ENCODE data around the gene CCDC126. TPM values are rescaled to one million over a fixed set of nuclear protein-coding genes. Genes with fewer than 3 reads are reported as not detected.
"Not testable (repeated sequence)": the region's sequence is repeated elsewhere in the genome, so short reads cannot be mapped to it uniquely, and the experiment has no call there.

The CCDC126 gene, protein sequence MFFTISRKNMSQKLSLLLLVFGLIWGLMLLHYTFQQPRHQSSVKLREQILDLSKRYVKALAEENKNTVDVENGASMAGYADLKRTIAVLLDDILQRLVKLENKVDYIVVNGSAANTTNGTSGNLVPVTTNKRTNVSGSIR
- polyA plus RNA-seq (ENCODE audit: insufficient read length in 12 of 12) = 10 to 100 TPM in 1 of 12 donors, 1 to 10 TPM in 10, not detected in 1; 6.3 to 24.0 (median 8.4) TPM
- long read RNA-seq, donor 1, partial matches to known transcripts = 0 of 4 reads
- long read RNA-seq, donor 1, other reads (novel, unspliced or antisense) = 0 of 4 reads
- long read RNA-seq, donor 2, partial matches to known transcripts = 0 of 2 reads
- long read RNA-seq, donor 2, other reads (novel, unspliced or antisense) = 0 of 2 reads
- long read RNA-seq, donor 3, partial matches to known transcripts = 0 of 1 reads
- long read RNA-seq, donor 3, other reads (novel, unspliced or antisense) = 0 of 1 reads
- long read RNA-seq, donor 4 = 0 reads
- long read RNA-seq, donor 5, transcript CCDC126-201 (4 exons, 2,473 nt) = major isoform, 7 of 7 reads
- long read RNA-seq, donor 5, partial matches to known transcripts = 0 of 7 reads
- long read RNA-seq, donor 5, other reads (novel, unspliced or antisense) = 0 of 7 reads
- long read RNA-seq, donor 6, partial matches to known transcripts = 0 of 2 reads
- long read RNA-seq, donor 6, other reads (novel, unspliced or antisense) = 0 of 2 reads
- long read RNA-seq, donor 7, partial matches to known transcripts = 0 of 1 reads
- long read RNA-seq, donor 7, other reads (novel, unspliced or antisense) = 0 of 1 reads
- long read RNA-seq, donor 8, partial matches to known transcripts = 0 of 2 reads
- long read RNA-seq, donor 8, other reads (novel, unspliced or antisense) = 0 of 2 reads
- long read RNA-seq, donor 9 = 0 reads
- long read RNA-seq, donor 10, partial matches to known transcripts = 0 of 1 reads
- long read RNA-seq, donor 10, other reads (novel, unspliced or antisense) = 0 of 1 reads
- long read RNA-seq, donor 11, partial matches to known transcripts = 0 of 3 reads
- long read RNA-seq, donor 11, other reads (novel, unspliced or antisense) = 0 of 3 reads

DNA sequence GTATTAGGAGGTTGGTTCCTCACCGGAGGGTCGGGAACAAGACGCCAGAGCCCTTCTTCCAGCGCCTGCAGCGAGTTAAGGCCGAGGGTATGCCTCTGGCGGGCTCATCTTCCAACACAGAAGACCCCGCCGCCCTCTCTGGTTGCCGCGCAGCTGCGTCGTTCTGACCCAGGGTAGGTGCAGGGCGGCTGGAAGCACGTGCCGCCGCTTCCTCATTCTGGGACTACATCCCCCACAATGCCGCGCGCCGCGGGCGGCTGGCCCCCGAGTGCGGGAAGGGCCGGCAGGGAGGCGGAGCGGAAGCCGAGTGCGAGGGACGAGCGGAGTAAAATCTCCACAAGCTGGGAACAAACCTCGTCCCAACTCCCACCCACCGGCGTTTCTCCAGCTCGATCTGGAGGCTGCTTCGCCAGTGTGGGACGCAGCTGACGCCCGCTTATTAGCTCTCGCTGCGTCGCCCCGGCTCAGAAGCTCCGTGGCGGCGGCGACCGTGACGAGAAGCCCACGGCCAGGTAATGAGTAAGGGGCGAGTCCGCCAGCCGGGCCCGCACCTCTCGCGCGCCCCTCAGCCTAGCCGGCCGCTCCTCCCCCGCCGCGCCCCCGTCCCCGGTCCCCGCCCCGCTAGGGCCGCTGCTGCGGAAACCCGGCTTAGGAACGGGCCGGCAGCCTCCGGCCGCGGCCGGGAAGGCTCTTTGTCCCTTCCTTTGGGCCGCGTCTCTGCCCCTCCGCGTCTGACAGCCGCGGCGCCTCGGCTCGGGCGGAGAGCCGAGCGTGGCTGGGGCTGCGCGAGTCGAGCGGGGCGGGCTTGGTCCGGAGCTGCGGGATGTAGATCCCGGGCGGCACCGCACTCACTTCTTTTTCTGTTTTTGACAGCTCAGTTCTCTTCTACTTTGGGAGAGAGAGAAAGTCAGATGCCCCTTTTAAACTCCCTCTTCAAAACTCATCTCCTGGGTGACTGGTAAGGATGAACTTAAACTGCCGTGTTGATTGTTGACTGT lies at the start of gene CCDC126:
Gene CCDC126, plus strand, starts transcription at position 289 of the 998 bp plus-strand sequence. CDS start 13,934 bp downstream, outside the sequence.
- peak; percentile 94 for DNase-seq

DNA sequence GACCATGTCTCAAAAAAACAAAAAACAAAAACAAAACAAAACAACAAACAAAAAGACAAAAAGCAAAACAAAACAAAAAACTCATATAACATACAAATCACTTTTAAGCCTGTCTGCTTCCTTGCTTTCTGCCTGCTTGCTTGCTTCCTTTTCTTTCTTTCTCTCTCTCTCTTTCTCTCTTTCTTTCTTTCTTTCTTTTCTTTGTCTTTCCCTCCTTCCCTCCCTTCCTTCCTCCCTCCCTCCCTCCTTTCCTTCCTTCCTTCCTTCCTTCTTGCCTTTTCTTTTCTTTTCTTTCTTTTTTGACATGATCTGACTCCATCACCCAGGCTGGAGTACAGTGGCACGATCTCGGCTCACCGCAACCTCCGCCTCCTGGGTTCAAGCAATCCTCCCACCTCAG lies 49.5 kb upstream of the CCDC126 start:
- no peak for DNase-seq

DNA sequence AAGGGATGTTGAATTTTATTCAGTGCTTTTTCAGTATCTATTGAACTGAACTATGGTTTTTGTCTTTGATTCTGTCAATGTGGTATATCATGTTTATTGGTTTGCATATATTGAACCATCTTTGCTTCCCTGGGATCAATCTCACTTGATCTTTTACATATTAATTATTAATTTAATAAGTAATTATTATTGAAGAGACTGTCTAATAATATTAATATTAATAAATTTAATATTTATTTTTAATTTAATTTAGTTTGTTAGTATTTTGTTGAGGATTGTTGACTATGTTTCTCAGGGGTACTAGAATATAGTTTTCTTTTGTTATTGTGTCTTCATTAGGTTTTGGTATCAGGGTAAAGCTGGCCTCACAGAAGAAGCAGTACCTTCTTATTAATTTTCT lies 38.9 kb upstream of the CCDC126 start:
- no peak for DNase-seq

DNA sequence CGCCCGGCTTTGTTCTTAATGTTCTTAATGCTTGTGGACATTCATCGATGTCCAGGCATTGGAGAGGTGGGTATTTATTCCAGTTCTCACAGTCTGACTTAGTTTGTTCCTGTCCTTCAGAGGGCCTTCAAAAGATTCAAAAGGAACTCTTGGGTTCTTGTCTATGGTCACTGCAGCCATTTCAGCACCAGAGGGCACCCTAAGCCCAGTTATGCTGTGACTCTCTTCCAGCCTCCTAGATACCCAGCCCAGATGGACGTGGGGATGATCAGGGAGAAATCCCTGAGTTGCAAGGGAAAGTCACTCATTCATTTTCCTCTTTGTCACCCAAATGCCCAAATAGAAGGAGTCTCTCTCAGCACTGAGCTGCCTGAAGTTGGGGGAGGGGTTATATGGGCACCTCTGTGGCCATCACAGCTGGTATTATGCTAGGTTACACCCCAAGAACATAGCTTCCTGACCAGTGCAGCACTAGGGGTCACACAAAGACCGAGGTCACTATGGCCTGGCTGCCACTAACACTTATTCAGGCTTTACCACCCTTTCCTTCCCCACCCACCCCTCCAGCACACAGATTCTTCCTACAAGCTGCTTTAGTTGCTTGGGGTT lies 26.5 kb upstream of the CCDC126 start:
- DNase-seq = peak; percentile 70

DNA sequence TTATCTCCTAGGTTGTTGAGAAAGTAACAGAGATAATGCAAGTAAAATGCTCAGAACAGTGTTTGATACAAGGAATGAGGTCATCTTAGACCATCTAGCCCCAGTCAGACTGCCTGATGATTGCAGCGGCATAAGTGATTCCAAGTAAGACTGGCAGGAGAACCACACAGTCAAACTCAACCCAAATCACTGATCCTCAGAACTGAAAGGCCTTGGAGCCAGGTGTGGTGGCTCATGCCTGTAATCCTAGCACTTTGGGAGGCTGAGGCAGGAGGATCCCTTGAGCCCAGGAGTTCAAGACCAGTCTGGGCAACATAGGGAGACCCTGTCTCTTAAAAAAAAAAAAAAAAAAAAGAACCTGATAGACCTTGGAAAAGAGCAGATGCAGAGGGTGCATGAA lies 15.2 kb upstream of the CCDC126 start:
- DNase-seq = not testable (repeated sequence)

DNA sequence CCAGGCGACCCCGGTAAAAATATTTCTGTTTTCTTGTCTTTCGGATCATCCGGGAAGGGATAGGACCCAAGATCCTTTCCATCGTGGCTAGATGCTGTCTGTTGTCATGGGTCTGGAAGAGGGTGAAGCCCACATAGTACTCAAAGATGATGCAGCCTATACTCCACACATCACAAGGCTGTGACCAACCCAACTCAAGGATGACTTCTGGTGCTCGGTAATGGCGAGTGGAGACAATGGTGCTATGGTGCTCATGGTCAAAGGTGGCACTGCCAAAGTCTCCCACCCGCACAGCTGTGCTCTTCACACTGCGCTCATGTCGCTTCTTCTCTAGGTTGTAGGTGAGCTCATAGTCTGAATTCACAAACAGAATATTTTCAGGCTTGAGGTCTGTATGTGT lies 11.9 kb upstream of the CCDC126 start:
- DNase-seq = not testable (repeated sequence)

DNA sequence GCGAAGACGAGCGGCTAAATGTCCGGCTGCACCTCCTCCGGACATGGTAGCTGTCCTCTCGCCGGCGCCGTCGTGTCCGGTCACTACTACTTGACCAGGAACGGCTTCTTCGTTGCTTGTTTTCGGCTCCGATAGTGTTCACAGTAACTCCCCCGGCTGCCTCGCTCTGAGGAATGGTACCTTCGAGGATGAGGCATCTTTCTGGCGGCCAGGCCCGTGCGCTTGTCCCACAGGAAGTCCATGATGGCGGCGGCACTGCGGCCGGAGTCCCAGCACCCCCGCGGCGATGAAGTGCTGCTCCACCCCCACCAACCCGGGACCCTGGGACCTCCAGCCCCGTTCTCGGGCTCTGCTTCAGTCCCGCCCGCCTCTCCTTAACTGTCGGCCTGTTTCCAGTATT lies 11.0 kb upstream of the CCDC126 start:
- no peak for DNase-seq

DNA sequence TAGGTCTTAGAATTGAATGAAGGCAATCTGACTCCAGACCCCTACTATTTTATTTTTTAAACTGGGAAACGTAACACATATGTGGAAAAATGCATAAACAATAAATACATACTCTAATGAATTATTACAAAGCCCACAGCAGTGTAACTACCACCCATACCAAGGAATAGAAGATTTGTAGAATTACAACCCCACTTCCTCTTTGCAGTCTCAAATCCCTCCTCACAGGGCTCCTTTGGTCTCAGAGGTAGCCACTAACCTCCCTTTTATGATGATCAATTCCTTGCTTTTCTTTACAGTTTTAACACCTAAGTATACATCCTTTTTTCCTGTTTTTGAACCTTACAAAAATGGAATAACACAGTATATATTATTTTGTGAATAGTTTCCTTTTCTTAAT lies 6.7 kb upstream of the CCDC126 start:
- DNase-seq = no peak

DNA sequence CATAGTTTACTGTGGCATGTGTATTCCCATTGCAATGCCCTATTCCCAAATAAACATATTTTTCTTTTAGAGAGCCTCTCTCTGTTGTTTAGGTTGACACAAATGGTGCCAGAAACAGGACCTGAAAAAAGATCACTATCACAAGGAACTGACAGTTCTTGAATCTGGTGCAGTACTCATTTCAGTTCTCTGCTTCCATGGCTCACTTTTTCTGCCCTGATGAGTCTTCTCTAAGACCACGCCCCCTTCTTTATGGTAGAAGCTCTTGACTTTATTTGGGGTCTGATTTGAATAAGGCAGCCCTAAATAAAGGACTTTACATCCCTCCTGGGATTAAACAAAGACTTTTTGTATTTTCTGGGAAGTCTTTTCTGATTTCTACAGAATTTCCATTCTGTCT lies 3.5 kb upstream of the CCDC126 start:
- DNase-seq = no peak

DNA sequence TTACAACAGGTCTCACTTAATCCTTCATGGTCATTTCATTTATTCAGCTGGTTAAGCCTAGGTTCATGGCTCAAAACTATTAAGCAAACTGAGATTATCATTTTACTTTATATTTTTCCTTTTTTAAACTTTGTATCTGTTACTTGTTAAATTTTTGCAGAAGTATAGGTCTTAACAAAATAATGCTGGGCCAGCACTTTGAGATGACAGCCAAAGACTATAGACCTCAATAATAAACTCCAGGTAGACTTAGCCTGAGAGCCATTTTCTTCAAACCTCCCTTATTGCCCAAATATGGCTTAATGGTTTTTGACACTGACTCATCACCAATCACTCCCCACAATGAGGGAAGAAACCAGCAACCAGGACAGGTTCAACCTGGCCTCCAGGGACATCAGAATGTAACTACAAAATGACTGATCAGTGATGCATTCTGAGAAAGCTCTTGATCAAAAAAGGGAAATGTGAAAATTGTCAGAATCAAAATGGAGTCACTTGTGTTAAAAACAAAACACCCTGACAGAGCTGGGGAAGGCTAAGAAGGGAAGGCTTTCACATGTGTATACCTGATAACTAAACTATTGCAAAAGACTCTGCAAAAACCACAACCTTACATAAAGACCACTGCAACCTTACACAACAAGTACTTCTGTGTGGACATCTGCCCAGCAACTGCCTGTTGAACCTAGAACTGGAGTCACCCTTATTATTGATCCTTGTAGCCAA lies 2.1 kb upstream of the CCDC126 start:
- DNase-seq = no peak

DNA sequence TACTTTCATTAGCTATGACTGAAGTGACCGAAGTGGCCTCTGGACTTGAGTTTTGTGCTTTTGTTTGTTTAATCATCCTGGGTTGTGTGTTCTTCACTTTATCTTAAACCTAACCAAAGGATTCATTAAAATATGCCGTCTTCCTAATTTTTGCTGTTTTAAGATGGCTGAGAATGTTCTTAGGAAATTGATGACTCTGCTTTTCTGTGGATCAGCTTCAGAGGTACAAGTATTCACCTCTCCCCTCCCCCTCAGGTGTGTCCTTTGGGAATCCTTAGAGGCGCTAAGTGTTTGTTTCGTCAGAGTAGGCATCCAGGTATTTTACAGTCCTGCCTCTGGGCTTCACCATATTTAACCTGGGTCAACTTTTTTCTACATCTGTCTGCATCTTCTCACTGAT lies 1.1 kb downstream of the CCDC126 start:
- DNase-seq = no peak

DNA sequence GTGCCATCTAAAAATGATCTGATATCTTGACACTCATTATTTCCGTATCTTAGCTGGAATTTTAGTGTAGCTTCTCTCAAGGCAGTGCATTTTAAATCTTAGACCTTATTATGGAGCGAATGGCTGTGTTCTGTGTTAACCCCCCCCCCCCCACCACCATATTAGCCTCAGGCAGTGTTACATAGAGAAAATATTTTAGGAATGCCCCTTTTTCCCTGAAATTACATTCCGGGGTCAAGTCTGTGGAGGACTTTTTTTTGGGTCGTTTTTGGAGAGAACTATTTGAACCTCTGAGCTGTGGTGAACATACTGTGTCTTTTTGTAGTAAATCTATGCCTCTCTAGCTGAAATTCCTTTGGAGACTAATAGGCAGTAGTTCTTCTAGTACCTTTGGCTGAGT lies 3.1 kb downstream of the CCDC126 start:
- no peak for DNase-seq

DNA sequence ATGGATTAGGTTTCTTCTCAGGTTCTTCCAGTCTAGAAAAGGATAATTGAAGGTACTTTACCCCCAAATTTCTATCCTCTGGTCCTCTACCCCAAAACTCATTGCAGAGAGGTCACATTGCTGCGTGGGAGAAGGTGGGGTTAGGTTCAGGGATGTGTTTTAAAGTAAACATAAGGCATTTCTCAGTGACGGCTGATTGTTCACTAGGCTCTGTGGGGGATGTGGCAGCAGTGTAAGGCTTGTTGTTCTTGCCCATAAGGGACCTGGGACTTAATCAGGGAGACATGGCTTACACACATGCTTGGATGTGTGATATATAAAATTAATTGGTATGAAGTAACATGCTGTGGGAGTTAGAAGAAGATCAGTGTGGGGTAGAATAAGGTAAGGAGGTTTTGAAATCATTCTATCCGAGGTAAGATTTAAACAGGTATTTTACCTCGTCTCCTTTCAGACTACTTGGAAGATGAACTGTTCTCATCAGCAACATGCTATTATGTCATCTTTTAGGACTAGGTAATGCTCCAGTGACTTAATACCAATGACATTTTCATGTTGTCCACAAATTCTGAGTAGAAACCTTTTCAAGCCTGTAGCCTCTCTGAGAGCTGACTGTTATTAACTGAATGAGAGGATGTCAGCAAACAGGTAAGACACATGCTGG lies 6.6 kb downstream of the CCDC126 start:
- DNase-seq = no peak

DNA sequence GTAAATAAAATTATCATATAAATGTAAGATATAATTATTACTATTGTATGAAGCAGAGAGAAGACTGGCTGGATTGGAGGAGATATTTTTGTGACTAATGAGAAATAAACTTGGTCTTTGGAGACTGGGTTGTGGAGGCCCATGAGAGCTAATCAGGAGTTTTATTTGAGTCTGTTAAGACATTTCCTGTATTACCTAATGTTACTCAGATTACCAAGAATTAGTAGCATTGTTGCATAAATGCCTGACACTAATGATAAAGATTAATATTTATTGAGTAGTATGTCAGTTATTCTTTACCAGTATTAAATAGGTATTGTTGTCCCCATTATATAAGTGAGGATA lies 7.1 kb downstream of the CCDC126 start:
- no peak for DNase-seq

DNA sequence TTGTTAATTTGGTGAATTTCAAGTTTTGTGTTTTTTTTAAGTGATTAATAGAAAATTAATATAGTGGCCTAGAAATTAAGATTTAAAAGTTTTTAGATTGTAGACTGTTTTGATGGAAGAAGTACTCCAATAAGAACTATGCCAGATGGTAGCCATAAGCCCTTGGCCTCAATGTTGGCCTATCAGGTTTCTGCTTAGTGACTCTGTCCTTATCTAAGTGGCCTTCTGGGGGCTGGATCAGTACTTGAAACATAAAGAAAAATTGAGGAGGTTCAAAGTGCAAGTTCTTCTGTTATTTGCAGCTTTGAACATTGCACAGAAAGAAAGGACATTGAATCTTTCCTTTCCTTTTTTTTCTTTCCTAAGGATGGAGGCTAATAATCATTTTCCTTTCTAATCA lies 9.9 kb downstream of the CCDC126 start:
- DNase-seq = no peak

DNA sequence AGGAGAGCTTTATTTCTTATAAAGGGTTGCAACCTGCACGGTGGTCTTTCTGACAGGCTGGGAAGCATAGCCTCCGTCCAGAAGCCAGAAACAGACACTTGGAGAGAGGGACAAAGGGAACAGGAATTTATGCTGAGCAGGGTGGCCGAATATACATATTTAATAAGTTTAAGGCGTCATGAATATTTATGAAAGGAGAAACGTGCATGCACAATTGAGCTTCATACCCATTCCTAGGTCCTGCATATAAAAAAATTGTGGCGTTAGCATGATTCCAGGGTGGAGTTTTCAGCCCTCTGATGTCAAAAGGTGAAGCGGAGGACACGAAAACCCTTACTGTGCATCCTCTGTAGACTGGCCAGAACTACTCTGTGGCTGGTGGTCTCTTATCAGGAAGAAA lies 10.7 kb downstream of the CCDC126 start:
- DNase-seq = no peak

DNA sequence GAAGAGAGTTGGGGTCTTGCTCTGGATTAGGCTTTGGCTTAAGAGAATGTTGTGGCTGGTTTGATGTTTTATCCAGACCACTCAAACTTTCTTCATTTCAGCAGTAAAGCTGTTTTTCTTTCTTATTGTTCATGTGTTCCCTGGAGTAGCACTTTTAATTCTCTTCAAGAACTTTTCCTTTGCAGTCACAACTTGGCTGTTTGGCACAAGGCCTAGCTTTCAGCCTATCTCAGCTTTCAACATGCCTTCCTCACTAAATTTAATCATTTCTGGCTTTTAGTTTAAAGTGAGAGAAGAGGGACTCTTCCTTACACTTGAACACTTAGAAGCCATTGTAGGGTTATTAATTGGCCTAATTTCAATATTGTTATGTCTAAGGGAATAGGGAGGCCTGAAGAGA lies 18.1 kb downstream of the CCDC126 start:
- DNase-seq = no peak

DNA sequence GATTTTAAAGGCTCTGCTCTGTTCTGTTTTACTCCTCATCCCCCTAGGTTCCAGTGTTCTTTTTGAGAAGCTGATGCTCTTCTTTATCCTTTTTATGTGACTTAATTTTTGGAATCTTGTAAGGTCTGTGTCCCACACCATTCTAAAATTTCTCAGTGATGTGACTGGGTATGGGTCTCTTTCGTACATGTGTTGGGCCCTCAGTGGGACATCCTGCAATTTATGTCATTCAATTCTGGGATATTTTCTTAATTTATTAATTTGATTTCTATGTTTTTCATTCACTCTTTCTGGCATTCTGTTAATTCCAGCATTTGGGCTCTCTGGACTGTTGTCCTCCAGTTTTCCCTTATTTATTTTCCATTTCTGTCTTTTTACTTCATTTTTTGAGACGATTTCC lies 19.4 kb downstream of the CCDC126 start:
- no peak for DNase-seq

DNA sequence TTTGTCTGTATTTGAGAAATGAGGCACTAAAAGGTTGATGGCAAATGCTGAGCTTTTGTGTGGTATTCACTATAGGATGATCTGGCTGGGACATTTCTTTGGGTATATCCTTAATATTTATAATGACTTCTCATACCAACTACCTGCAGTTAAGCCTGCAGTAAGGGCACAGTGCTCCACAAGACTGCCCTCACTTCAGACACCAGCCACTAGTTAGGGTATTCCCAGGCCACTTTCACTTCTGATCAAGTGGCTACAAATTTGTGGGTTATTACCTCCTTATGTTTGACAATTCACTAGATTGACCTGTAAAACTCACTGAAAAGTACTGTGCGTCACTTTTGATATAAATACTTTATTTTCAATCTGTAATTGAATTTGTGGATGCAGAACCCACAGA lies 20.3 kb downstream of the CCDC126 start:
- no peak for DNase-seq

DNA sequence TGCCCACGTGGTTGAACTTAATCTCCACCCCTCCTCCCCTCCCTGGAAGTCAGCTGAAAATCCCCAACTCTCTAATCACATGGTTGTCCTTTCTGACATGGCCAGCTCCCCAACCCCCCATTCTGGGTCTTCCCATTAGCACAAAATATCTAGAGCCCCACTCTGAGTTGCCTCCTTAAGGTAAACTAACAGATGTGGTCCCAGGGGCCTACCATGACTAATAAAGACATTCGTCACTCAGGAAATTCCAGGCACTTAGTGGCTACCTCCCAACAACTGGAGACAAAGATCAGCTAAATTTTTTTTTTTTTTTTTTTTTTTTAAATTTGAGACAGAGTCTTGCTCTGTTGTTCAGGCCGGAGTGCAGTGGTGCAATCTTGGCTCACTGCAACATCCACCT lies 21.1 kb downstream of the CCDC126 start:
- DNase-seq = no peak

All from muscle of arm (tissue), 14 donors.